OCI-LY3 (cell line): ENCODE results near the gene TMEM41B.

Experiments used
- EZH2phosphoT487 ChIP-seq: fragments of 200-600 bp; shearing (Covaris generic); IDR thresholded peaks from 2 replicates; pipeline ENCODE4 v1.6.1; 2018; ENCODE audit warnings: antibody characterized with exemption, mixed run types, low read depth
- TF ChIP-seq, protein P1 (sequence below): fragments of 200-600, 300-600 bp; sonication (generic); IDR thresholded peaks from 2 replicates; pipeline ENCODE4 v1.5.1; 2014; ENCODE audit warnings: antibody characterized with exemption, low read length, low read depth

DNA sequence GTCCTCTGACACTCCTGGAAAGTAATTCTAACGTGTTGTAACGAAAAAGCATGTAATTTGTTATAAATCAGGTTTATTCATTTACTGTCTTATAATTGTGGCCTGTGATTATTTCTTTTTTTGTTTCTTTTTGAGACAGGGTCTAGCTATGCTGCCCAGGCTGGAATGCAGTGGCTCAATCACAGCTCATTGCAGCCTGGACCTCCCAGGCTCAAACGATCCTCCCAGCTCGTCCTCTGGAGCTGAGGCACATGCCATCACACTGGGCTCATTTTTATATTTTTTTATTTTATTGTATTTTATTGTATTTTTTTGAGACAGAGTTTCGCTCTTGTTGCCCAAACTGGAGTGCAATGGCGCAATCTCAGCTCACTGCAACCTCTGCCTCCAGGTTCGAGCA, 65.1 kb downstream of the TMEM41B start:
- TF ChIP-seq, protein P1, sequence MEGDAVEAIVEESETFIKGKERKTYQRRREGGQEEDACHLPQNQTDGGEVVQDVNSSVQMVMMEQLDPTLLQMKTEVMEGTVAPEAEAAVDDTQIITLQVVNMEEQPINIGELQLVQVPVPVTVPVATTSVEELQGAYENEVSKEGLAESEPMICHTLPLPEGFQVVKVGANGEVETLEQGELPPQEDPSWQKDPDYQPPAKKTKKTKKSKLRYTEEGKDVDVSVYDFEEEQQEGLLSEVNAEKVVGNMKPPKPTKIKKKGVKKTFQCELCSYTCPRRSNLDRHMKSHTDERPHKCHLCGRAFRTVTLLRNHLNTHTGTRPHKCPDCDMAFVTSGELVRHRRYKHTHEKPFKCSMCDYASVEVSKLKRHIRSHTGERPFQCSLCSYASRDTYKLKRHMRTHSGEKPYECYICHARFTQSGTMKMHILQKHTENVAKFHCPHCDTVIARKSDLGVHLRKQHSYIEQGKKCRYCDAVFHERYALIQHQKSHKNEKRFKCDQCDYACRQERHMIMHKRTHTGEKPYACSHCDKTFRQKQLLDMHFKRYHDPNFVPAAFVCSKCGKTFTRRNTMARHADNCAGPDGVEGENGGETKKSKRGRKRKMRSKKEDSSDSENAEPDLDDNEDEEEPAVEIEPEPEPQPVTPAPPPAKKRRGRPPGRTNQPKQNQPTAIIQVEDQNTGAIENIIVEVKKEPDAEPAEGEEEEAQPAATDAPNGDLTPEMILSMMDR, result no peak
- TF ChIP-seq EZH2phosphoT487, result no peak
